ENCODE results near the gene C5orf22. TPM values are rescaled to one million over a fixed set of nuclear protein-coding genes. Genes with fewer than 3 reads are reported as not detected.

The C5orf22 gene
- total RNA-seq, 2 experiments from 2014 or later: 19.2 to 23.7 TPM

GRCh38 chr5:31492869-31493268, 39.2 kb upstream of the C5orf22 start:
- H3K27ac Mint-ChIP-seq: no peak overlapping the region
- no peak for ATAC-seq
- DNase-seq: no peak
- TF ChIP-seq CTCF (IDR thresholded peaks at IDR 0.05): no peak
- H3K36me3 Mint-ChIP-seq (ENCODE audit: low read depth): peaks cover 39% of the 10 kb centered on the region
- ChIA-PET POLR2A (no interaction called here), CTCF (no interaction called here)
- no peaks in the 10 kb centered on the region for H3K9me3 Mint-ChIP-seq
- intact Hi-C loops (cut with micrococcal nuclease): no loop called here
- no peaks in the 10 kb centered on the region for H3K4me1 Mint-ChIP-seq (ENCODE audit: low read depth)
- no peaks in the 10 kb centered on the region for H3K27me3 Mint-ChIP-seq
- H3K4me3 Mint-ChIP-seq: no peak overlapping the region

GRCh38 chr5:31495336-31495735, 36.8 kb upstream of the C5orf22 start:
- H3K9me3 Mint-ChIP-seq: no peaks in the 10 kb centered on the region
- H3K27me3 Mint-ChIP-seq: no peaks in the 10 kb centered on the region
- no peaks in the 10 kb centered on the region for H3K4me1 Mint-ChIP-seq (ENCODE audit: low read depth)
- H3K27ac Mint-ChIP-seq: no peak overlapping the region
- intact Hi-C loops (cut with micrococcal nuclease): no loop called here
- peaks cover 38% of the 10 kb centered on the region for H3K36me3 Mint-ChIP-seq (ENCODE audit: low read depth)
- ATAC-seq (no peak), DNase-seq (no peak)
- ChIA-PET CTCF (no interaction called here), POLR2A (no interaction called here)
- H3K4me3 Mint-ChIP-seq: no peak overlapping the region
- TF ChIP-seq CTCF (IDR thresholded peaks at IDR 0.05): no peak

- Mint-ChIP-seq H3K36me3 (ENCODE audit: low read depth) (peaks cover 41% of the 10 kb centered on the region), H3K4me3 (no peak overlapping the region), H3K27ac (no peak overlapping the region), H3K27me3 (no peaks in the 10 kb centered on the region), H3K9me3 (no peaks in the 10 kb centered on the region), H3K4me1 (ENCODE audit: low read depth) (no peaks in the 10 kb centered on the region)
- intact Hi-C loops (cut with micrococcal nuclease): no loop called here
- ChIA-PET CTCF (no interaction called here), POLR2A (no interaction called here)
- ATAC-seq (no peak), DNase-seq (no peak)
- no peak for TF ChIP-seq CTCF (IDR thresholded peaks at IDR 0.05)
These were observed 35.8 kb upstream of the C5orf22 start for GRCh38 chr5:31496301-31496700.

- ATAC-seq (no peak), DNase-seq (no peak)
- no peaks in the 10 kb centered on the region for H3K9me3 Mint-ChIP-seq
- H3K4me3 Mint-ChIP-seq: no peak overlapping the region
- peaks cover 44% of the 10 kb centered on the region for H3K36me3 Mint-ChIP-seq (ENCODE audit: low read depth)
- CTCF ChIA-PET: no interaction called here
- H3K27ac Mint-ChIP-seq: no peak overlapping the region
- H3K4me1 Mint-ChIP-seq (ENCODE audit: low read depth): no peaks in the 10 kb centered on the region
- TF ChIP-seq CTCF (IDR thresholded peaks at IDR 0.05): no peak
- intact Hi-C loops (cut with micrococcal nuclease): no loop called here
- no peaks in the 10 kb centered on the region for H3K27me3 Mint-ChIP-seq
- POLR2A ChIA-PET: no interaction called here
These were observed 35.2 kb upstream of the C5orf22 start for GRCh38 chr5:31496891-31497290.

GRCh38 chr5:31500256-31500655, 31.8 kb upstream of the C5orf22 start:
- Mint-ChIP-seq H3K36me3 (ENCODE audit: low read depth) (peaks cover 57% of the 10 kb centered on the region), H3K27ac (no peak overlapping the region), H3K9me3 (no peaks in the 10 kb centered on the region), H3K4me3 (no peak overlapping the region), H3K27me3 (no peaks in the 10 kb centered on the region), H3K4me1 (ENCODE audit: low read depth) (no peaks in the 10 kb centered on the region)
- ATAC-seq (no peak), DNase-seq (no peak)
- CTCF ChIA-PET: no interaction called here
- no peak for TF ChIP-seq CTCF (IDR thresholded peaks at IDR 0.05)
- intact Hi-C loops (cut with micrococcal nuclease): no loop called here
- POLR2A ChIA-PET: no interaction called here
